Heart left ventricle (tissue), 13 donors: ENCODE results near the gene PRKN.

ENCODE experiments used
- POLR2A ChIP-seq, 2 donors: fragments of 450-650 bp; IDR thresholded peaks; one replicate each; pipeline ENCODE4 v1.6.1; 2017; ENCODE audit warnings: antibody characterized with exemption in 2 of 2, mild to moderate bottlenecking in 2 of 2, moderate library complexity in 2 of 2
- TF ChIP-seq, protein P1 (sequence below), 12 donors: fragments of 200-600 bp; sonication (generic) in 4 of 12; IDR thresholded peaks; one replicate each; pipeline versions ENCODE4 v1.5.0 to v1.8.0; 2018 to 2022; ENCODE audit warnings: antibody characterized with exemption in 12 of 12, mild to moderate bottlenecking in 5 of 12
- donor health status: ischemic (EF 13 %, LVEDD 7.1; RV severe dilation, severe dysfunction).
- donor health status: DM: no; HTN: yes; CAD: no.
- donor health status: DM: no; HTN: no; CAD: no.
- donor health status: ischemic (EF 25% LVEDD 6.9; RV normal size, moderate dysfunction).
- donor health status: ischemic (EF 25% LVEDD 5.7; RV mildly dilated, moderate dysfunction).
- donor health status: ischemic (EF 35%, LVEDD 5.7; RV mildly dilated, moderate dysfunction).
- donor health status: nonischemic (EF 11% LVEDD 7.7; RV severe dilation, severe dysfunction).
- donor health status: DM: yes; HTN: yes; CAD: no.
- donor health status: PGD.
- donor health status: ischemic (EF 29% LVEDD 5.4; RV normal size, mild dysfunction).
- donor health status: nonischemic (EF 23%, LVEDD 6.1; RV moderate dilation, normal function).

DNA sequence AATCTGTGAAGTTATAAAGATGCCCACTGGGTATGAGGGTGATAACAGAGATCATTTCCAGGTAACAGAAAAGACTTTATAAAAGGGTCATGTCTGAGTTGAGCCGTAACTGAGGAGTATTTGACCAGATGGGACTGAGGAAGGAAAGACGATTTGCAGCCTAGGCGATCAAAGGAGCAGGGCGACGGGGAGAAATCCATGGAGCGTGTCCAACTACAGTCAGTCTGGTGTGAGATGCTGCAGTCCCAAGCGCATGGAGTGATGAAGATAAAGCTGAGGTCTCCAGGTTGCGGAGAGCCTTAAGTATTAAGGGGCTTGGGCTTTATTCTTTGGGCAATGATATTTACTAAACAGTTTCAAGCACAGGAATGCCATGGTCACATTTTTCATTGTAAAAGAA lies 166.7 kb downstream of the PRKN start:
- TF ChIP-seq, protein P1, sequence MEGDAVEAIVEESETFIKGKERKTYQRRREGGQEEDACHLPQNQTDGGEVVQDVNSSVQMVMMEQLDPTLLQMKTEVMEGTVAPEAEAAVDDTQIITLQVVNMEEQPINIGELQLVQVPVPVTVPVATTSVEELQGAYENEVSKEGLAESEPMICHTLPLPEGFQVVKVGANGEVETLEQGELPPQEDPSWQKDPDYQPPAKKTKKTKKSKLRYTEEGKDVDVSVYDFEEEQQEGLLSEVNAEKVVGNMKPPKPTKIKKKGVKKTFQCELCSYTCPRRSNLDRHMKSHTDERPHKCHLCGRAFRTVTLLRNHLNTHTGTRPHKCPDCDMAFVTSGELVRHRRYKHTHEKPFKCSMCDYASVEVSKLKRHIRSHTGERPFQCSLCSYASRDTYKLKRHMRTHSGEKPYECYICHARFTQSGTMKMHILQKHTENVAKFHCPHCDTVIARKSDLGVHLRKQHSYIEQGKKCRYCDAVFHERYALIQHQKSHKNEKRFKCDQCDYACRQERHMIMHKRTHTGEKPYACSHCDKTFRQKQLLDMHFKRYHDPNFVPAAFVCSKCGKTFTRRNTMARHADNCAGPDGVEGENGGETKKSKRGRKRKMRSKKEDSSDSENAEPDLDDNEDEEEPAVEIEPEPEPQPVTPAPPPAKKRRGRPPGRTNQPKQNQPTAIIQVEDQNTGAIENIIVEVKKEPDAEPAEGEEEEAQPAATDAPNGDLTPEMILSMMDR (IDR thresholded peaks at IDR 0.05), result no peak
- TF ChIP-seq POLR2A (IDR thresholded peaks at IDR 0.05), result no peak
